ENCODE measurements around the gene H2BW2.
"Not testable (repeated sequence)": the region's sequence is repeated elsewhere in the genome, so short reads cannot be mapped to it uniquely, and the experiment has no call there.

The H2BW2 gene

DNA sequence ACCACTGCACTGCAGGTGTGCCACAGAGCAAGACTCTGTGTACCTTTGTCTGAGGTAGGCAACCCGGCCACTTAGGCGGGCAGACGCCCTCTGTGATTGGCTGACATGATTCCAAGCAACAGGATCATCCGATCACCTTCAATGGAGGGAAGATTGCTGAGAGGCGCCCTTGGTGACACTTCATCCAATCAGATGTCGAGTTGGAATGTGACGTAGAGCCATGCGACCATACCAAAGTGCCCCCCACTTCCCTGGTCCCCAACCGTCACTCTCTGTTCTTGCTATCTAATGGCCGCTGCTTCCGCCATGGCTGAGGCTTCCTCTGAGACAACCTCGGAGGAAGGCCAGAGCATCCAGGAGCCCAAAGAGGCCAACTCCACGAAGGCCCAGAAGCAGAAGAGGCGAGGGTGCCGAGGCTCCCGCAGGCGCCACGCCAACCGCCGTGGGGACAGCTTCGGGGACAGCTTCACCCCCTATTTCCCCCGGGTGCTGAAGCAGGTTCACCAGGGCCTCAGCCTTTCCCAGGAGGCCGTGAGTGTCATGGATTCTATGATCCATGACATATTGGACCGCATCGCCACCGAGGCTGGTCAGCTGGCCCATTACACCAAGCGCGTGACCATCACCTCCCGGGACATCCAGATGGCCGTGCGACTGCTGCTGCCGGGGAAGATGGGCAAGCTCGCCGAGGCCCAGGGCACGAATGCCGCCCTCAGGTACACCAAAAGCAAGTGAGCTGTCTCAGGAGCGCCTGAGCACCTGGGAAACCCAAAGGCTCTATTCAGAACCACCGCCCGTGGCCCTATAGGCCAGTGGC, at the start of gene H2BW2:
Gene H2BW2 (plus strand): TSS at position 268 of the 817 bp plus-strand sequence. CDS start 39 bp downstream, at position 307.
- DNase-seq (ENCODE audit: low read depth, low spot score), result no peak

DNA sequence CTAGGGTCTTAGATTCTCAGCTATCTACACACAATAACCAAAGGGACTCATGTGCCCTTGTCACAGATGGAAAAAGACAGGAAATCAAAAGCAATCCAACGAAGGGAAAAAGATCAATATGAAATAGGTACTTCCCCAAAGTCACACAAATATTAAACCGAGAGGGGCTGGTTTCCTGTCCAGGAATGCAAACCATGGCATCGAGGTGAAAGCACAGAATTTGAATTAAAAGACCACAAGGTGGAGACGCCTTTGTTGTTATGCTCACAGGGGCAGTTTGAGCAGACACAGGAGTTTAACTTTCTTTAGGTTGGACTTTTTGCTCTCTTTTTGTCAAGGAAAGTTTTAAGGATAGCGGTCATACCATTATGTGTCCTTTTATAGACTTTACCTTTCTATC, 40.5 kb upstream of the H2BW2 start:
- no peak for DNase-seq (ENCODE audit: low read depth, low spot score)

DNA sequence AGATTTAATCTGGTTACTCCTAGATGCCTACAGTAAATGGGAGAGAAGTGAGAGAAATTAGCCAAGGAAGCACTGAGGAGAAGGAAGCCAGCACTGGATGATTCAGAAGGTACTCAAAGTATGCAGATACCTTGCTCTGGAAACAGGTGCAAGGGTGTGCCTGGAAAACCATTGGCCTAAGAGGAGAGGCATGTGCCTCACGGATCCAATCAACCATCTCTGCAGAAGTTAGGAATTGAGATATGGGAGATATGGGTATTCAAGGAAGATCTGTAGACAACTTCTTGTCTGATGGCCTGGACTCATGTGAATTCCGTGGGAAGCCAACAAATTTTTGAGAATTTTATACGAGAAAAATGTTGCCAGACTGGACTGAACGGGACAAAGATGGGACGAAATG, 30.9 kb upstream of the H2BW2 start:
- no peak for DNase-seq (ENCODE audit: low read depth, low spot score)

DNA sequence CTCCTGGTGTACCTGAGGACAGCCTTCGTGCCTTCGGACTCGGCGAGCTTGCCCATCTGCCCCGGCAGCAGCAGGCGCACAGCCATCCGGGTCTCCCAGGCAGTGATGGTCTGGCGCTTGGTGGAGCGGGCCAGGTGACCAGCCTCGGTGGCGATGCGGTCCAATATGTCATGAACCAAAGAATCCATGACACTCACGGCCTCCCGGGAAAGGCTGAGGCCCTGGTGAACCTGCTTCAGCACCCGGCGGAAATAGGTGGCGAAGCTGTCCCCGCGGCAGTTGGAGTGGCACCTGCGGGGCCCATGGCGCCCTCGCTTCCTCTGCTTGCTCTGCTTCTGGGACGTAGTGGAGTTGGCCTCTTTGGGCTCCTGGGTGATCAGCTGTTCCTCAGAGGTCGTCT, 26.6 kb upstream of the H2BW2 start:
- no peak for DNase-seq (ENCODE audit: low read depth, low spot score)

DNA sequence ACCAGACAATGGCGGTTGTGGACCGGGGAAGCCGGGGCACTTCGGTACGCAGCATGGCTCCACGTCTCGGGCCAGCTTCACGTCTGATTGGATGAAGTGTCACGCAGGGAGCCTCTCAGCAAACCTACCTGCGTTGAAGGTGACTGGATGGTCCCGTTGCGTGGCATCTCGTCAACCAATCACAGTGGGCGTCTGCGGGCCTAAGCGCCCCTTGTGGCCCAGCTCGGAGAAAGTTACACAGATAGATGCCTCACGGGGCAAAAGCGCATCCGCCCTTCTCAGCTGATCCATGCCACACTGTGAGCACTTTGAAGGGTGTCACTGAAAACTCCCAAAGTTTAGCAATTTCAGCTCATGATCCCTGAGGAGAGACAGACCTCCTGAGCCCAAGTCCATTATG, 26.1 kb upstream of the H2BW2 start, which contains the start of gene H2BW1:
Gene H2BW1 (minus strand): TSS at position 103 of the 400 bp plus-strand sequence. CDS start 132 bp downstream, outside the sequence.
- no peak for DNase-seq (ENCODE audit: low read depth, low spot score)

DNA sequence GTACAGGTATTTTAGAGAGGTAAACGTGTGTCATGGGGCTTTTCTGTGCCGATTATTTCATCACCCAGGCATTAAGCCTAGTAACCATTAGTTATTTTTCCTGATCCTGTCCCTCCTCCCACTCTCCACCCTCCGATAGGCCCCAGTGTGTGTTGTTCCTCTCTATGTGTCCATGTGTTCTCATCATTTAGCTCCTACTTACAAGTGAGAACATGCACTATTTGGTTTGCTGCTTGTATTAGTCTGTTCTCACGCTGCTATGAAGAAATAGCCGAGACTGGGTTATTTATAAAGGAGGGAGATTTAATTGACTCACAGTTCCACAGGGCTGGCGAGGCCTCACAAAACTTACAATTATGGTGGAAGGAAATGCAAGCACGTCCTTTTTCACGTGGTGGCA, 24.2 kb upstream of the H2BW2 start:
- not testable (repeated sequence) for DNase-seq (ENCODE audit: low read depth, low spot score)

DNA sequence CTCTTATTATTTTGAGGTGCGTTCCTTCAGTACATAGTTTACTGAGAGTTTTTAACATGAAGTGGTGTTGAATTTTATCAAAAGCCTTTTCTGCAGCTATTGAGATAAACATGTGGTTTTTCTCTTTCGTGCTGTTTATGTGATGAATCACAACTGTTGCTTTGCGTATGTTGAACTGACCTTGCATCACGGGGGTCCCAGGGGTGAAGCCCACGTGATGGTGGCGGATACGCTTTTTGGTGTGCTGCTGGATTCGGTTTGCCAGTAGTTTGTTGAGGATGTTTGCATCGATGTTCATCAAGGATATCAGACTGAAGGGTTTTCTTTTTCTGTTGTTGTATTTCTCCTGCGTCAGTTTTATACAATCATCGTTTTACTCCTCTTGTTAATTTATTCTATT, 21.6 kb upstream of the H2BW2 start:
- no peak for DNase-seq (ENCODE audit: low read depth, low spot score)

DNA sequence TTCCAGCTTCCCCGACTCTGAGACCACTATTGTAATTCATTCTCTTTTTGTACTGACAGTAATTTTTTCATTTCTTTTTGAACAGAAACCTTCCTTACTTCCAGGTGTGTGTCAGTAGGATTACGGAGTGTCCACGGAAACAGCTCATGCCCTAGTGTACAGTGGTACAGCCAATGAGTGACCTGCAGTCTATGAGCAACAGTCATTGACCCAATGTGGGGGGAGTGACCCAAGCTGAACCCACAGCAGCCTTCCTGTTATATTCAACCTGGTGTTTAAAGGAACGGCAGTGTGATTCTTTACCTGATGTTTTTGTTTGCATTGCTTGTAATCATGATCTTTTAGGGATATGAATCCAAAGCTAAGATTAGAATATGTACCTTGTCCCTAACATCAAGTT, 1.2 kb downstream of the H2BW2 start:
- DNase-seq (ENCODE audit: low read depth, low spot score), result no peak

DNA sequence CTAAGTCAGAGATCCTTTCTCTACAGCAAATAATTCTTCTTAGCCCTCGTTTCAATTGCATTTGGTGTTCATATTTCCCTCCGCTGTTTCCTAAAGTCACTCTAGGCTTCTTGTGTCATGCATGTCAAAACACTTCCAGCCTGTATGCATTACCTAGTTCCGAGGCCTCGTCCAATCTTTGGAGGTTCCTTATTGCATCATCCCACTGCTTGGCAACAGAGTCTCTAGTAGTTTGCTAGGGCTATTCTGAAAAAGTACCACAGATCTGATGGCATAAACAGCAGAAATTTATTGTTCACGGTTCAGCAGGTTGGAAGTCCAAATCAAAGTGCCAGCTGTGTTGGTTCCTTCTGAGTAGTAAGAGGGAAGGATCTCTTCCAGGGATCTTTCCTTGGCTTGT, 5.9 kb downstream of the H2BW2 start:
- no peak for DNase-seq (ENCODE audit: low read depth, low spot score)

DNA sequence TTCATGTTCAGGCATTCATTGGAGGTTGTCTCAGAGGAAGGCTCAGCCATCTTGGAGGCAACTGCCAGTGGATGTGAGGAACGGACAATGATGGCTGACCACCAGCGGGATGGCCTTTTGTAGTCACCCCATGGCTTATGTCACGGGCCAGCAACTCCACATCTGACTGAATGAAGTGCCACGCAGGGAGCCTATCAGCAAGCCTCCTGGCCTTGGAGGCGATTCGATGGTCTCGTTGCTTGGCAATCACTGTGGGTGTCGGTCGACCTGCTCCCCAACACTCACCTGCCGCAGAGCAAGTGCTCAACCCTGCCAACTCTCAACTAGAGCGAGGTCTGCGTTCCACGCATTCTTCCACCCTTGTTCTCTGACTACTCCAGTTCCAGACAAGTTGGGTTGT, 7.4 kb downstream of the H2BW2 start:
- DNase-seq (ENCODE audit: low read depth, low spot score), result no peak

DNA sequence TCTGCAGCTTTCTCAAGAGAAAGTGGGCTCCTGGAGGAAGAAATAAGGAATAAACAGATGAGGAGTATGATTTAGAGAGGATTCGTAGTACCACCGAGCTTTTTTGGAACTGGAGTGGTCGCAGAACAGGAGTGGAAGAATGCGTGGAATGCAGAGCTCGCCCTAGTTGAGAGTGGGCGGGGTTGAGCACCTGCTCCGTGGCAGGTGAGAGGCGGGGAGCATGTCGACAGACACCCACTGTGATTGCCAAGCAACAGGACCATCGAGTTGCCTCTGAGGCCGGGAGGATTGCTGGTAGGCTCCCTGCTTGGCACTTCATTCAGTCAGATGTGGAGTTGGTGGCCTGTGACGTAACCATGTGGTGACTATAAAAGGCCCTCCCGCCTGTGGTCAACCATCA, 15.2 kb downstream of the H2BW2 start:
- not testable (repeated sequence) for DNase-seq (ENCODE audit: low read depth, low spot score)

DNA sequence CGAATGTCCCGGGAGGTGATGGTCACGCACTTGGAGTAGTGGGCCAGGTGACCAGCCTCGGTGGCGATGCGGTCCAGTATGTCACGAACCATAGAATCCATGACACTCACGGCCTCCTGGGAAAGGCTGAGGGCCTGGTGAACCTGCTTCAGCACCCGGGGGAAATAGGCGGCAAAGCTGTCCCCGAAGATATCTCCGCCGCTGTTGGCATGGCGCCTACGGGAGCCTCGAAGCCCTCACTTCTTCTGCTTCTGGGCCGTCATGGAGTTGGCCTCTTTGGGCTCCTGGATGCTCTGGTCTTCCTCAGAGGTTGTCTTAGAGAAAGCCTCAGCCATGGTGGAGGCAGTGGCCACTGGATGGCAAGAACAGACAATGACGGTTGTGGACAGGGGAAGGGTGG, 22.9 kb downstream of the H2BW2 start:
- not testable (repeated sequence) for DNase-seq (ENCODE audit: low read depth, low spot score)

DNA sequence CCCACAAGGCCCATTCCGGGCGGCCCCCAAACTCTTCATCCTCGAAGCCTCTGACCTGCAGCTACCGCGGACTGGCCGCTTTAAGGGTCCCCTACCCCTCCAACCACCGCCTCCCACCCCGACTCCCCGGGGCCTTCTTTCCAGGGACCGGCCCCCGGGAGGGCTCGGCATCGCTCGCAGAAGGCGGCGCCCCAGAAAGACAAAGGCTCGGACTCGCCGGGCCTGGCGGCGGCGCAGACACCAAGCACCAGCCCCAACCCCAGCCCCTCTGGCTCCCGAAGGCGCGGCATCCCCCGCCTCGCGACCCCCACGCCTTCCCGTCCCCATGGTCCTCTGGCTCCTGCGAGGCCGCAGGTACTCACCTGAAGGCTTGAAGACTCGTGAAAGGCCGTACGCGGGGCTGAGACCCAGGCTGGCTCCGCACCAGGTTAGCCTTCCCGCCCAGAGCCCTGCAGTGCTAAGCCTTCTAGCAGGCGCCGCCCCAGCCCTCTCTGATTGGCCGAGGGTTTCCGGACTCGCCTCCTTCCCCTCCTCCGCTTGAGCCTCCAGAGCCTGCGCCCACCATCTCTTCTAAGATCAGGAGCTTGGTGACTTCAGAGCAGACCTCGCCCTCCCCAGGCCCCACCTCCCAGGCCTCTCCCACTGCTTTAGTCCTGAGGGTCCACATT, 36.2 kb downstream of the H2BW2 start, which contains the start of gene TMSB15C:
Gene TMSB15C (minus strand): TSS at position 459 of the 668 bp plus-strand sequence.
- DNase-seq (ENCODE audit: low read depth, low spot score), result not testable (repeated sequence)

DNA sequence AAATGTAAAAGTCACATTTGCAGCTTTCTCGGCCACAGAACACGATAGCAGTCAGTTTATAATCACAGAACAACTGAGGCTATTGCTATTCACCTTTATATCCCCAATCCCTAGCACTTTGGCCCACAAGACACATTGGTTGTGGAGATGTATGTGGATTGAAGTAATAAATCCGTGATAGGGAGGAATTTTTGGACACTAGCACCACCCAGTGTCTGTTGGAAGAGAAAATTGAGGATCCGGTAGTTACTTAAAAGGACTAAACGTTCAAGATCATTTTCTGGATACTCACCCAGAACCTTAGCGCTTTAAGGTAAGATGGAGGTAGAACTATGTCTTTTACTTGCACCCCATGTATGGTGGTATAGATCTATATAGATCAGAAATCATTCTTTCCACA, 38.1 kb downstream of the H2BW2 start:
- DNase-seq (ENCODE audit: low read depth, low spot score), result not testable (repeated sequence)

DNA sequence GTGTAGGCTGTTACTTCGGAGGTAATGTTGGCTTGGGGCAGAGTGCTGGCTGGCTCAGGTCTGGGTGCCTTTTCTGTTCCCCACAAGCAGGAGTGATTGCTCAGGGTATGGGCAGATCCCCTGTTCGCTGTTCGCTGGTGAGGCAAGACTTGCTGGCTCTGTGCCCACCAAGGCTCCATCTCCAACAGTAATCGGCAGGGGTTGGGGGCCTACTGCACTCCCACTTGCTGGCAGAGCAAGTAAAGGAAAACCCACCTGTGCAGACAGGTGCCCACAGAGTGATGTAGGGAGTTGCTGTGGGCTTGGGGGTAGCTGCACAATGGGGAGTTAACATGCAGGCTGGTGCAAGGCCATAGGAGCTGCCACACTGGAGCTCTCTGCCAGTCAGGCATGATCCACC, 44.3 kb downstream of the H2BW2 start:
- DNase-seq (ENCODE audit: low read depth, low spot score), result no peak

DNA sequence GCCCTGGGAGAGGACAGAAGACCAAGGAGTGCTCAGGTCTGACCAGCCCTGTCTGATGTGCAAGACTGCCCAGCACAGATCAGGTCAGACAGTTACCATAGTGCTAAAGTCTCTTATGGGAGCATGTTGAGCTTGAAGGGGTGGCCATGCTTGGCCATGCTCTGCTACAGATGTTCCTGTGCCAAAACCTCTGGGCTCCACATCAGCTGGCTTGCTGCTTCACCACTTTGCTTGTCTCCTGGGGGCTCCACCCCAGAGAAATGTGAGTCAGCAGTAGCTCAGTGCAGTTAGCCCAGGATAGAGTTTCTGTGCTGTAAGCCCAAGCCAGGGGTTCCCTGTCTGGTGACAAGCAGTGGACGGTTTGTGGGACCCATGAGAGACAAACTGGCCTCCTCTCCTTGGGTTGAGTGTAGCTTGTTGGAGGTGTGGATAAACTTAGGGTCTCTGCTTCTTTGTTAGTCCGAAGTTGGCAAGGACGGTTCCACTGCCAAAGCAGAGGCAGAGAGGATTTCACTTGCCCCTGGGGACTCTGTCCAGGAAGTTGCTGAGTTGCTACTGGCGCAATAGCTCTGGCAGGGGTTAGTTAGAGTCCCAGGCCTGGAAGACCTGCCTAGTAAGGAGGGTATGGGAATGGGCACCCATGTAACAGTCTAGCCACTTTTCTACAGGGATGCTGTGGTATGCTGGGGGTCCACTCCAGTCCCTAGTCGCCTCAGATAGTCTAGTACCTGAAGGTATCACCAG, 45.0 kb downstream of the H2BW2 start:
- no peak for DNase-seq (ENCODE audit: low read depth, low spot score)

DNA sequence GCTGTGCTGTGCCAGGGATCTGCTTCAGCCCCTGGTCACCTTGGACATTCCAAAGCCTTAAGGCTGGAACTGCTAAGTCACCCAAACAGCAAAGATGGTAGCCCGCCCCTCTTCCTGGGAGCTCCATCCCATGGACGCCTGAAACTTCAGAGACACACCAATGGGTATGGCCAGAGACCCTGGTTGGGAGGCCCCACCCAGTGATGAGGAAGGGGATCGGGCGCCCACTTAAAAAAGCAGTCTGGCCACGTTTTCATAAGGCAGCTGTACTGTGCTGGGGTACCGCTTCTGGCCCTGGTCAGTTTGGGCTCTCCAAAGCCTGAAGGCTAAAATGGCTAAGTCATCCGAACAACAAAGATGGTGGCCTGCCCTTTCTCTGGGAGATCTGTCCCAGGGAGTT, 45.7 kb downstream of the H2BW2 start:
- DNase-seq (ENCODE audit: low read depth, low spot score), result no peak

DNA sequence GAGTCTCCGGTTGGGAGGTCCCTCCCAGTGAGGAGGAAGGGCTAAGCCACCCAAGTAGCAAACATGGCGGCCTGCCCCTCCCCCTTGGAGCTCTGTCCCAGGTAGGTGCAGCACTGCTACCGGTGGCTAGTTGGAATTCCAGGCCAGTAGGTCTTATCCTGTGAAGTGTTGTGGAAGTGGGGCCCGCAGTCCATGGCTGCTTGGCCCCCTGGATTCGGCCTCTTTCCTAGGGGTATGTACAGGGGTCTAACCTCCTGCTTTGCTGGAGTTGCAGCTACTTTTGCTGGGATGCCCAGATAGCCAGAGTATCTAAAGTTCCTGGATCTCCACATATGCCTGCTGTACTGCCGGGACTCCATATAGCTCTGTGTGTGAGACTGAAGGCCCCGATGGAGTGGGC, 46.2 kb downstream of the H2BW2 start:
- no peak for DNase-seq (ENCODE audit: low read depth, low spot score)

Measured in brain pericyte (primary cell).